Ureter (tissue), 1 donor: ENCODE data around the gene PCNT. TPM values are rescaled to one million over a fixed set of nuclear protein-coding genes. Genes with fewer than 3 reads are reported as not detected.

Experiments
- DNase-seq: peaks from one replicate; pipeline ENCODE4 v3.0.0-alpha.2; 2020; ENCODE audit warnings: low spot score
- total RNA-seq: library from RNA; stranded (reverse); gene quantifications from one replicate; pipeline ENCODE4 v1.2.4, GENCODE V29; 2023
- donor health status: DM: yes; HTN: yes; CAD: no.

Gene PCNT
- 28.5 TPM for total RNA-seq

- peak; percentile 97 for DNase-seq
These were observed at the start of gene PCNT, which contains the start of gene C21orf58 for GRCh38 chr21:46323710-46324389. Gene PCNT (plus strand): TSS chr21:46324156. CDS start chr21:46324229, 73 bp downstream. Gene C21orf58 (minus strand): TSS chr21:46323870. CDS start chr21:46322738, 1,132 bp downstream.

- no peak for DNase-seq
These were observed 49.1 kb upstream of the PCNT start for GRCh38 chr21:46274797-46275390.

- DNase-seq = no peak
These were observed 39.8 kb upstream of the PCNT start for GRCh38 chr21:46284077-46284644.

DNA sequence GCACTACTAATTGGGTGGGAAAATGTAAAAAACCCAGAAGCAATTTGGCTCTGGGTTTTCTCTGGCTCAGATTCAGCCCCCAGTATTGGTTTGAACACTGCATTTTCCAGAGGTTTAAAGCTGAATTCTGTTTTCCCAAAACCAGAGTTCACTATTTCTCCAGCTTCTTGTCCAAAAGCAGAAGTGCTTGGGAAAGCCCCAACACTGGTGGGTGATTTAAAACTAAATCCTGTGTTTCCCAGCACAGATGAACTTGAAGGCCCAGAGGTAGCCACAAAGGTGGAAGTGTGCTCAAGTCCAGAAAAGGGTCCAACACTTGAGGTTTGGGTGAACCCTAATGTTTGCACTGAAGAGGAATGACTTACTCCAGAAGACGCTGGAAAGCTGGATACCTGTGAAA lies 39.2 kb upstream of the PCNT start:
- DNase-seq = no peak

DNA sequence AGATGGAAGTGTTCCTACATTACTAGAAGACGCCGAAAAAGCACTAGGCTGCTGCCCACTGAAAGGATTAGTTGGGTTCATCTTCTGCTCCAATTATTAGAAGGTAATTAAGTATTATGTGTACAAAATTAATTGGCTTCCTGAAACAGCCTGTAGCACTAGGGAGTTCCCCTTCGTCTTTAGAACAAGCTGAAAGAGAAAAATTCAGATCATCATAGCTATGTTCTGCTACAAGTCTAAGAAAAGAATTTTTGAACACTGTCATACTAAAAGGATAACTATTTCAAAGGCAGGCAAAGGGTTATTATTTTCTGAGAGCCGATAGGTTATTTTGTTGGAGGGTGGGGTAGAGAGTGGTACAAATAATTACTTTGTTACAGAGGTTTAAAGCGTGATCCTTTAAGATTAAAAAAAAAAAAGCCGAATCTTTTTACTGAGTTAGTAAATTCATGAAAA lies 38.7 kb upstream of the PCNT start, which contains the start of gene MCM3AP:
TSS of gene MCM3AP (minus strand) at position 406 of the 456 bp plus-strand sequence. CDS start at position 81, 325 bp downstream.
- no peak for DNase-seq

DNA sequence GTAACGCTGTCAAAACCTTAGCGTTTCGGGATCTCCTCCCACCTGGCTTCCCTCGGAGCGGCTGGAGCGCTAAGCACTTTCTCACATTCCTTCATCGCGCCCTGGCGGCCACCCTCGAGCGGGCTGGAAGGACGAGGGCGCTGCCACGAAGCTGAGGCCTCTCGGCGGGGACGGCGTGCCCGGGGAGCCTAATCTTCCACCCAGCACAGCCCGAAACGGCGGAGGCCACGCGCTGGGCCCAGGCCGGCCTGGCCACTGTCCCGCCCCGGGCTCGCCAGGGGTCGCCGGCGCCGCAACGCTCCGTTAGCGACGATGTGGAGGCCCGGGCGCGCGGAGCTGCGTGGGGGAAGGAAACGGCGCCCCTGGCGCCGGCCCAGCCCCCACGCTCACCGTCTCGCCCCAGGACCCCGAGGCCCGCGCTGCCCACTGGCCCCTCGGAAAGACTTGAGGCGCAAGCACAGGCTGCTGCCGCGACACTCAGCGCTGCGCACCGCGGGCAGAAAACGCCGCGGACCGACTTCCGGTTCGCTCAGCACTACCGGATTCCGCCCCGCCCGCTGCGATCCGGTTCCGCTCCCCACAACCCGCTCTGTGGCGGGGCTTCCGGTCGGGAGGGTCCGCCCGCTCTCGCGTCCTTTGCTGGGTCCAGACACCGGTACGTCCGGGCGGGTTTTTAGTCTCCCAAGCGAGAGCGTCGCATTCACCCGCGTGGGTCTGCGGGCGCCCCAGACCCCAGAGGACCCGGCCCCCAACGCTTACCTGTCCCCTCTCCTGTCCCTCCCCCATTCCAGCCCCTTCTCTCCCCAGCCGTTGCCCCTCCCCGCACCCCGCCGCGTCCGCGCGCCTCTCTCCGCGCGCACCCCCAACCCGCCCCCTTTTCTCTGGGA lies 38.0 kb upstream of the PCNT start, which contains the start of gene YBEY:
TSS of gene YBEY (plus strand) at position 582 of the 887 bp plus-strand sequence. CDS start 572 bp downstream, outside the sequence.
- peak; percentile 91 for DNase-seq

DNA sequence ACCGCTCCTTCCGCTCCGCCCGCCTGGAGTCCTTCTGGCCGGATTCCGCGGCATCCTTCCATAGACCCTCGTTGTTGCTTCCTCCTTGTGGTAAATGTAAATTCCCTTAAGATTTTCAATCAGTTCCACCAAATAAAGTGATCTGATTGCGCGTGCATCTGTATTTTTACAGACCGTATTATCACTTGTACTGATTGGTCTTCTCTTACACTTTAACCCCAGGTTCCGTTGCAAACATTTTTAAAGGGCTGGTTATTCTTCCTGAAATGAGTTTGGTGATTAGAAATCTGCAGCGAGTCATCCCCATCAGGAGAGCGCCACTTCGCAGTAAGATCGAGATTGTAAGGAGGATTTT lies 37.3 kb upstream of the PCNT start:
- DNase-seq = no peak

DNA sequence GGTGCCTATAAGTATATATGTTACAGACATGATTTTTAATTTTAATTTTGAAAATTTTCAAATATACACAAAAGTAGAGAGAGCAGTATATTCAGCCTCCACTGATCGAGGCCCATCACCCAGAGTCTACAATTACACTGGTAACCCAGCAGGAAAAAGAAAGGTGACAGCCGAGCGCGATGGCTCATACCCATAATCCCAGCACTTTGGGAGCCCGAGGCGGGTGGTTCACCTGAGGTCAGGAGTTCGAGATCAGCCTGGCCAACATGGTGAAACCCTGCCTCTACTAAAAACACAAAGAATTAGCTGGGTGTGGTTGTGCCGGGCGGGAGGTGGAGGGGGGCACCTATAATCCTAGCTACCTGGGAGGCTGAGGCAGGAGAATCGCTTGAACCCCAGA lies 36.4 kb upstream of the PCNT start:
- DNase-seq = no peak

- no peak for DNase-seq
These were observed 34.2 kb upstream of the PCNT start for GRCh38 chr21:46289655-46290179.

- DNase-seq = no peak
These were observed 32.4 kb upstream of the PCNT start for GRCh38 chr21:46291561-46291960.

DNA sequence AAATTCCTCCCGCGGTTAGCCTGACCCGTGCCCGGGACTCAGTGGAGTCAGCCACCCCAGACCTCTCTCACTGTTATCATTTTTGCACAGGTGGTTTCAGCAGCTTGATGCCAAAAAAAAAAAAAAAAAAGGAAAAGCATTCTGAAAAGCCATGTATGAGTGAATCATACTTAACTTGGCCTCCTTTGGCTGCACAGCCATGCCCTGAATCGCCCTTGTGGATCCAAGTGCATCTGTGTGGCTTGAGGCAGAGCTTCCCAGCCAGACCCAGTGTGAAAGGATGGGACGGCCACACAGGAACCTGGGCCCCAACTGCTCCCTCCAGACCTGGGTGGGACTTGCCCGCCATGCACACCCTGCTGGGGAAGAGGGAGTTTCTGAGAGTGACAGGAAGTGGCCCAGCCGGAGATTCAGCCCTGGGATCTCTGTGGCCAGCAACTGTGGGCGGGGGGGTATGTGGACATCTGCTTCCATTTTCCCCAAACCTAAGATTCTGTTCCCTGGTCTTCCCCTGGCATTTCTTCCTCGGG lies 29.2 kb upstream of the PCNT start:
- DNase-seq = no peak

GRCh38 chr21:46295177-46295770 lies 28.7 kb upstream of the PCNT start:
- DNase-seq = no peak

- peak; percentile 77 for DNase-seq
These were observed 27.8 kb upstream of the PCNT start for GRCh38 chr21:46295996-46296752.

- no peak for DNase-seq
These were observed 26.4 kb upstream of the PCNT start for GRCh38 chr21:46297338-46298271.

GRCh38 chr21:46299167-46299566 lies 24.8 kb upstream of the PCNT start:
- DNase-seq = no peak

GRCh38 chr21:46301759-46302158 lies 22.2 kb upstream of the PCNT start:
- DNase-seq = no peak

DNA sequence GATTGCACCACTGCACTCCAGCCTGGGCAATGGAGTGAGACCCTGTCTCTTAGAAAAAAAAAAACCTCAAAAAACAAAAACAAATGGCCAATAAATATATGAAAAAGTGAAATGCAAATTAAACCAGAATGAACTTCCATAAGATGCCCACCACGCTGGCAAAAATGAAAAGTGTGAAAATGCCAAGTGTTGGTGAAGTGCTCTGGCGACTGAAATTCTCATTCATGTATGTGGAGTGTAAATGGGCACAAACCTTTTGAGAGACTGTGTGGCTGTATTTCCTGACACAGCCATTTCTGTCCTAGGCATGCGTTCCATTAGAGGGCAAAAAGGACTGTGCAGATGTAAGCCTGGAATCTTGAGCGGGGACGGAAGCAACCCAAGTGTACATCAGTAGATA lies 19.5 kb upstream of the PCNT start:
- no peak for DNase-seq

- no peak for DNase-seq
These were observed 19.0 kb upstream of the PCNT start for GRCh38 chr21:46304955-46305354.

DNA sequence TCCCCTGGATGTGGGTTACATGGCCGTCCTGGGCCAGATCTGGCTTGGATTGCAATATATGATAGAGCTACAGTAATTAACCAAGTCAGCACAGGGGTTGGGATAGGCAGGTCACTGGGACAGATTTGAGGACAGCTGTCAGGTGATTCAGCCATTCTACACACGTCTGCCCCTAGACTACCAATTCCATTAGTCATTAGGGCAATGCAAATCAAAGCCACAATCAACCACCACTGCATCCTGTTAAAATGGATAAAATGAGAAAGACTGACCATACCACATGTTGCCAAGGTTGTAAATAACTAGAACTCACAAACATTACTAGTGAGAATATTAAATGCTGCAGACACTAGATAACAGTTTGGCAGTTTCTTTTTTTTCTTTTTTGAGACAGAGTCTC lies 16.3 kb upstream of the PCNT start:
- no peak for DNase-seq
